Right lobe of liver (tissue), 4 donors: ENCODE data around the gene ATP12A.

Experiments used
- POLR2A ChIP-seq: fragments of 450-650 bp; IDR thresholded peaks from one replicate; pipeline ENCODE4 v1.6.1; 2017; ENCODE audit warnings: antibody characterized with exemption, mild to moderate bottlenecking
- TF ChIP-seq, protein P1 (sequence below), 4 donors: fragments of 200-600 bp in 3 of 4; fragments of 450-650 bp in 1 of 4; IDR thresholded peaks; one replicate each; pipeline versions ENCODE4 v1.5.1 to v1.8.0; 2016 to 2022; ENCODE audit warnings: antibody characterized with exemption in 4 of 4, mild to moderate bottlenecking in 2 of 4
- donor health status: DM: no; HTN: no; CAD: no.
- donor health status: DM: no; HTN: no; CAD: no.
- donor health status: DM: no; HTN: yes; CAD: no.

DNA sequence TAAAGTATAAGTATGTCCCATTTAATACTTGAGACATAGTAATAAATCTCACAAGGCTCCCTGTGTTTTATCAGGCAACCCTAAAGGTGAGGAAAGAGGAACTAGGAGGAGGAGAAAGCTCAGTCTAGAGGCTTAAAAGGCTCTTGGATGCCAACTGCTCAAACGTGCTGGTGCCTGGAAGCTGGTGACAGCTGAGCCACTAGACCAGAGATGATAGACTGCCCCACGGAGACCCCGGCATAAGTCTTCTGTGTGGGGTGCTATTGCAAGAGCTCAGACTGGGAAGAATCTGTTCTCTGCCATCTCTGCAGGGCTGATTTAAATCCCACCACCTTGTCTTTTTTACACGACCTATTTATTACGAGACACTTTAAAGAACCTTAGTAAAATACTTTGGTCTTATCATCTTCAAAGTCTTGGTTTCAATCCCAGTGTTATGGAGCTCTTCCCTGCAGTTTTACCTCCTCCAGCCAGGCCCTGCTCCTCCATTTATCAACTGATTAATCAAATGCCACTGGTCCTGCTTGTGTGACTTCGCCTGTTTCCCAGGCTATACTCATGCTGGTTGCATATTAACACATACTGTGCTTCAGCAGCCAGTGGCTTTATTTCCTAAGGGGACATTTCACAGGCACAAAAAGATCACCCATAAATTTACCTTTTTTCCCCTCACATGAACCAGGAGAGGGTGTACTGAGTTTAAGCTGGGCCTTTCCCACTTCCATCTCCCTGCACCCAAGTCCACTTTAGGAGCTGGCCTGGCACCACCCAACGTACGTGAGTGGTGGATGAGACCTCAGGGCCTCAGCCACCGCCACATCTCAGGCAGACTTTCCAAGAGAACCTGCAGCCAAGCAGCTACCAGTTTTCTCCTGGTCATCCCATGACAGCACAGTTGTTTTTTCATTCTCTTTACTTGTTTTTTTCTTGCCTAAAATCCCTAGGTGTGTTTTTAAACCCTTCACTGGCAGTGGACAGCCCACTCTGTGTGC is 7.8 kb upstream of the ATP12A start:
- TF ChIP-seq, protein P1, sequence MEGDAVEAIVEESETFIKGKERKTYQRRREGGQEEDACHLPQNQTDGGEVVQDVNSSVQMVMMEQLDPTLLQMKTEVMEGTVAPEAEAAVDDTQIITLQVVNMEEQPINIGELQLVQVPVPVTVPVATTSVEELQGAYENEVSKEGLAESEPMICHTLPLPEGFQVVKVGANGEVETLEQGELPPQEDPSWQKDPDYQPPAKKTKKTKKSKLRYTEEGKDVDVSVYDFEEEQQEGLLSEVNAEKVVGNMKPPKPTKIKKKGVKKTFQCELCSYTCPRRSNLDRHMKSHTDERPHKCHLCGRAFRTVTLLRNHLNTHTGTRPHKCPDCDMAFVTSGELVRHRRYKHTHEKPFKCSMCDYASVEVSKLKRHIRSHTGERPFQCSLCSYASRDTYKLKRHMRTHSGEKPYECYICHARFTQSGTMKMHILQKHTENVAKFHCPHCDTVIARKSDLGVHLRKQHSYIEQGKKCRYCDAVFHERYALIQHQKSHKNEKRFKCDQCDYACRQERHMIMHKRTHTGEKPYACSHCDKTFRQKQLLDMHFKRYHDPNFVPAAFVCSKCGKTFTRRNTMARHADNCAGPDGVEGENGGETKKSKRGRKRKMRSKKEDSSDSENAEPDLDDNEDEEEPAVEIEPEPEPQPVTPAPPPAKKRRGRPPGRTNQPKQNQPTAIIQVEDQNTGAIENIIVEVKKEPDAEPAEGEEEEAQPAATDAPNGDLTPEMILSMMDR (IDR thresholded peaks at IDR 0.05) = no peak
- no peak for TF ChIP-seq POLR2A
